Natural killer cell (primary cell): ENCODE results near the gene AUH. TPM values are rescaled to one million over a fixed set of nuclear protein-coding genes. Genes with fewer than 3 reads are reported as not detected.
A peak's percentile ranks its signal among the peaks of the same experiment; 100 is the strongest.

Experiments
- ATAC-seq, 3 donors: fragments of 150-1000 bp in 2 of 3; fragments of 200-7000 bp in 1 of 3; cut with Tn5 transposase; 1 replicate in 1 of 3; 2 replicates in 2 of 3; pipeline ENCODE4 v1.10.0; 2021; ENCODE audit warnings: mild to moderate bottlenecking in 2 of 3, moderate library complexity in 2 of 3
- DNase-seq, 2 donors: peaks; one replicate each; pipeline versions ENCODE4 v3.0.0 to v3.0.0-alpha.2; 2013 to 2021; ENCODE audit warnings: mixed read lengths in 1 of 2
- H3K27ac ChIP-seq: one replicate; pipeline ENCODE4 v1.5.1; 2013; ENCODE audit warnings: mild to moderate bottlenecking, low read length
- H3K27me3 ChIP-seq: one replicate; pipeline ENCODE4 v1.6.1; 2013; ENCODE audit warnings: low read length; ENCODE audit not compliant: control insufficient read depth, insufficient read depth
- H3K36me3 ChIP-seq: one replicate; pipeline ENCODE4 v1.6.1; 2013; ENCODE audit warnings: low read length; ENCODE audit not compliant: control insufficient read depth, insufficient read depth
- H3K4me1 ChIP-seq: one replicate; pipeline ENCODE4 v1.6.1; 2013; ENCODE audit warnings: low read length; ENCODE audit not compliant: control insufficient read depth, insufficient read depth
- H3K4me3 ChIP-seq: one replicate; pipeline ENCODE4 v1.5.1; 2013; ENCODE audit warnings: low read length
- H3K9me3 ChIP-seq: one replicate; pipeline ENCODE4 v1.6.1; 2013; ENCODE audit warnings: low read length; ENCODE audit not compliant: control insufficient read depth, insufficient read depth
- H3K27ac Mint-ChIP-seq, 2 donors: one replicate each; pipeline ENCODE4 v1.8.0; 2022; ENCODE audit warnings: mild to moderate bottlenecking in 2 of 2, mixed read lengths in 2 of 2, moderate library complexity in 1 of 2
- H3K27me3 Mint-ChIP-seq, 2 donors: one replicate each; pipeline ENCODE4 v1.8.0; 2022; ENCODE audit warnings: low read depth in 2 of 2, mixed read lengths in 2 of 2
- H3K36me3 Mint-ChIP-seq: one replicate; pipeline ENCODE4 v1.8.0; 2022; ENCODE audit warnings: mixed read lengths
- H3K4me1 Mint-ChIP-seq, 2 donors: one replicate each; pipeline ENCODE4 v1.8.0; 2022; ENCODE audit warnings: mixed read lengths in 2 of 2
- H3K4me3 Mint-ChIP-seq: one replicate; pipeline ENCODE4 v1.8.0; 2022; ENCODE audit warnings: mild to moderate bottlenecking, moderate library complexity, mixed read lengths
- H3K9me3 Mint-ChIP-seq, 2 donors: one replicate each; pipeline ENCODE4 v1.8.0; 2022; ENCODE audit warnings: mixed read lengths in 2 of 2
- CTCF ChIP-seq: fragments of 200-600 bp; IDR thresholded peaks from one replicate; pipeline ENCODE4 v1.8.0; 2022; ENCODE audit warnings: antibody characterized with exemption
- WGBS: methylation state at CpG from one replicate; pipeline ENCODE4 v1.1.7; 2013; ENCODE audit warnings: missing lambda C conversion rate; ENCODE audit not compliant: insufficient coverage; 5-methylcytosine and 5-hydroxymethylcytosine counted together
- intact Hi-C: fragments of 100-400 bp; cut with micrococcal nuclease; formaldehyde crosslinking; loops from one replicate; pipeline ENCODE4 v1.14.2; 2022
- total RNA-seq, 4 donors: library from RNA; stranded (reverse); fragments of 120-200 nt in 1 of 4; gene quantifications; one replicate each; pipeline versions ENCODE4 v1.2.3 to v1.2.4, GENCODE V29; 2013 to 2022

AUH gene
- total RNA-seq: 10 to 100 TPM; 26.7 to 36.6 (median 34.9) TPM
- total RNA-seq (2013): 33.7 TPM

- no peak for TF ChIP-seq CTCF
- Histone ChIP-seq H3K9me3 (no peaks in the 10 kb centered on the region), H3K4me3 (peak within 1 kb of the TSS; percentile 87), H3K36me3 (no peaks in the 10 kb centered on the region), H3K27ac (peak within 1 kb of the TSS; percentile 50), H3K27me3 (no peaks in the 10 kb centered on the region), H3K4me1 (peaks cover 14% of the 10 kb centered on the region)
- H3K27me3 Mint-ChIP-seq: no peaks in the 10 kb centered on the region
- DNase-seq (peak; percentile 87 to 94), ATAC-seq (peak; percentile 96 to 97 (median 97))
- peak within 1 kb of the TSS; percentile 85 to 87 for H3K27ac Mint-ChIP-seq
- no peaks in the 10 kb centered on the region for H3K9me3 Mint-ChIP-seq
- WGBS: under 1% methylated on average over 82 of the region's 82 CpGs
- H3K4me3 Mint-ChIP-seq: peak within 1 kb of the TSS; percentile 93
- peaks cover 39 to 48% of the 10 kb centered on the region in 2 donors for H3K4me1 Mint-ChIP-seq
- intact Hi-C loops: loop anchor here (1.0 to 10.0 kb wide), 2 partner anchors 63 to 267 kb away; no protein-coding TSS in a partner anchor
- no peaks in the 10 kb centered on the region for H3K36me3 Mint-ChIP-seq
Measured at GRCh38 chr9:91361291-91362050, at the start of gene AUH. Gene AUH, minus strand, starts transcription at chr9:91361918. Its CDS starts 29 bp downstream, at chr9:91361889.

- Histone ChIP-seq H3K27ac (peak overlapping the region; percentile 76), H3K4me1 (peaks cover 19% of the 10 kb centered on the region), H3K4me3 (no peak overlapping the region), H3K9me3 (no peaks in the 10 kb centered on the region), H3K27me3 (no peaks in the 10 kb centered on the region), H3K36me3 (peaks cover 8% of the 10 kb centered on the region)
- H3K36me3 Mint-ChIP-seq: peaks cover 16% of the 10 kb centered on the region
- H3K27ac Mint-ChIP-seq: peak overlapping the region; percentile 83 to 90
- peaks cover 51 to 63% of the 10 kb centered on the region in 2 donors for H3K4me1 Mint-ChIP-seq
- H3K27me3 Mint-ChIP-seq: no peaks in the 10 kb centered on the region
- H3K4me3 Mint-ChIP-seq: peak overlapping the region; percentile 61
- intact Hi-C loops: no loop called here
- H3K9me3 Mint-ChIP-seq: no peaks in the 10 kb centered on the region
- peak; percentile 66 to 80 (median 77) for ATAC-seq
- peak in 1 of 2 donors; percentile 13 for DNase-seq
- 36% methylated on average over 4 of the region's 5 CpGs for WGBS
- TF ChIP-seq CTCF: no peak
Measured at GRCh38 chr9:91411096-91411771, 49.5 kb upstream of the AUH start.

- H3K36me3 ChIP-seq: peaks cover 8% of the 10 kb centered on the region
- H3K4me3 Mint-ChIP-seq: peak overlapping the region; percentile 61
- 96% methylated on average over 12 of the region's 12 CpGs for WGBS
- H3K27me3 Mint-ChIP-seq: no peaks in the 10 kb centered on the region
- no peaks in the 10 kb centered on the region for H3K9me3 ChIP-seq
- H3K4me1 ChIP-seq: peaks cover 17% of the 10 kb centered on the region
- peaks cover 16% of the 10 kb centered on the region for H3K36me3 Mint-ChIP-seq
- peak overlapping the region; percentile 83 to 90 for H3K27ac Mint-ChIP-seq
- DNase-seq (no peak), ATAC-seq (no peak)
- H3K9me3 Mint-ChIP-seq: no peaks in the 10 kb centered on the region
- no peak for TF ChIP-seq CTCF
- H3K4me1 Mint-ChIP-seq: peaks cover 44 to 54% of the 10 kb centered on the region in 2 donors
- intact Hi-C loops: no loop called here
- no peaks in the 10 kb centered on the region for H3K27me3 ChIP-seq
- H3K4me3 ChIP-seq: no peak overlapping the region
- H3K27ac ChIP-seq: no peak overlapping the region
Measured at GRCh38 chr9:91410161-91410560, 48.4 kb upstream of the AUH start.
